ENCODE measurements around the gene NETO1. TPM values are rescaled to one million over a fixed set of nuclear protein-coding genes. Genes with fewer than 3 reads are reported as not detected.

The NETO1 gene
- total and polyA plus RNA-seq, 2 experiments from 2014 or later, result 10.8 to 20.7 TPM

GRCh38 chr18:72783530-72783929 lies 84.3 kb downstream of the NETO1 start:
- no peaks in the 10 kb centered on the region for H3K4me1 ChIP-seq (ENCODE audit: insufficient read depth)

GRCh38 chr18:72774914-72775313 lies 92.9 kb downstream of the NETO1 start:
- H3K36me3 ChIP-seq (ENCODE audit: insufficient read depth), result no peaks in the 10 kb centered on the region; the same call in 1 of the 2 replicates
- Mint-ChIP-seq H3K4me3 (no peak overlapping the region), H3K4me1 (no peaks in the 10 kb centered on the region; the same call in 2 of the 3 replicates), H3K27me3 (ENCODE audit: insufficient read depth, low read depth, poor library complexity) (no peaks in the 10 kb centered on the region), H3K27ac (no peak overlapping the region; the same call in 1 of the 2 replicates), H3K9me3 (no peaks in the 10 kb centered on the region), H3K36me3 (ENCODE audit: low read depth) (peaks cover 6% of the 10 kb centered on the region; the same call in 1 of the 3 replicates)
- H3K27me3 ChIP-seq (ENCODE audit: insufficient read depth), result no peaks in the 10 kb centered on the region
- no peak overlapping the region for H2AFZ ChIP-seq
- H3K27ac ChIP-seq (ENCODE audit: low read depth), result no peak overlapping the region
- no peaks in the 10 kb centered on the region; the same call in 1 of the 2 replicates for H3K4me1 ChIP-seq (ENCODE audit: insufficient read depth)
- ATAC-seq (no peak), DNase-seq (ENCODE audit: low spot score) (no peak)
- no peak overlapping the region for H3K4me3 ChIP-seq
- H4K20me1 ChIP-seq (replicated peaks; ENCODE audit: insufficient read depth), result no peaks in the 10 kb centered on the region
- no peaks in the 10 kb centered on the region for H3K79me2 ChIP-seq (replicated peaks; ENCODE audit: insufficient read depth)
- H3F3A ChIP-seq (replicated peaks; ENCODE audit: low read depth), result no peaks in the 10 kb centered on the region
- no peaks in the 10 kb centered on the region for H3K9me2 ChIP-seq (ENCODE audit: insufficient read depth)
- H3K4me2 ChIP-seq, result no peak overlapping the region
- TF ChIP-seq EZH2phosphoT487 (IDR thresholded peaks at IDR 0.05; ENCODE audit: unreplicated experiment) (no peak), CREB1 (CRISPR knock-in tag; IDR thresholded peaks at IDR 0.05; ENCODE audit: low read depth) (no peak), STAT1 (IDR thresholded peaks at IDR 0.05; ENCODE audit: unreplicated experiment) (no peak), ZNF114 (CRISPR knock-in tag; IDR thresholded peaks at IDR 0.05) (no peak)

More at GRCh38 chr18:72783530-72783929, 84.3 kb downstream of the NETO1 start:
- ATAC-seq (no peak), DNase-seq (ENCODE audit: low spot score) (no peak)
- no peaks in the 10 kb centered on the region for H3K27me3 Mint-ChIP-seq (ENCODE audit: insufficient read depth, low read depth, poor library complexity)
- no peak overlapping the region for H3K4me3 ChIP-seq
- H3K4me3 Mint-ChIP-seq, result no peak overlapping the region
- H3K4me1 Mint-ChIP-seq, result no peaks in the 10 kb centered on the region
- no peaks in the 10 kb centered on the region for H3K9me3 Mint-ChIP-seq
- H3K9me2 ChIP-seq (ENCODE audit: insufficient read depth), result no peaks in the 10 kb centered on the region
- no peak overlapping the region for H3K27ac Mint-ChIP-seq
- no peaks in the 10 kb centered on the region for H4K20me1 ChIP-seq (replicated peaks; ENCODE audit: insufficient read depth)
- H3K79me2 ChIP-seq (replicated peaks; ENCODE audit: insufficient read depth), result no peaks in the 10 kb centered on the region
- H2AFZ ChIP-seq, result no peak overlapping the region
- no peak for TF ChIP-seq EZH2 (IDR thresholded peaks at IDR 0.05; ENCODE audit: low read depth, unreplicated experiment)
- TF ChIP-seq REST (IDR thresholded peaks at IDR 0.05; ENCODE audit: unreplicated experiment), result no peak
- no peak for TF ChIP-seq ZNF114 (CRISPR knock-in tag; IDR thresholded peaks at IDR 0.05)
- TF ChIP-seq POLR2AphosphoS5 (IDR thresholded peaks at IDR 0.05; ENCODE audit: low read depth), result no peak
- TF ChIP-seq STAT1 (IDR thresholded peaks at IDR 0.05; ENCODE audit: unreplicated experiment), result no peak
- no peak for TF ChIP-seq JUNB (IDR thresholded peaks at IDR 0.05; ENCODE audit: unreplicated experiment)
- TF ChIP-seq, protein P1, sequence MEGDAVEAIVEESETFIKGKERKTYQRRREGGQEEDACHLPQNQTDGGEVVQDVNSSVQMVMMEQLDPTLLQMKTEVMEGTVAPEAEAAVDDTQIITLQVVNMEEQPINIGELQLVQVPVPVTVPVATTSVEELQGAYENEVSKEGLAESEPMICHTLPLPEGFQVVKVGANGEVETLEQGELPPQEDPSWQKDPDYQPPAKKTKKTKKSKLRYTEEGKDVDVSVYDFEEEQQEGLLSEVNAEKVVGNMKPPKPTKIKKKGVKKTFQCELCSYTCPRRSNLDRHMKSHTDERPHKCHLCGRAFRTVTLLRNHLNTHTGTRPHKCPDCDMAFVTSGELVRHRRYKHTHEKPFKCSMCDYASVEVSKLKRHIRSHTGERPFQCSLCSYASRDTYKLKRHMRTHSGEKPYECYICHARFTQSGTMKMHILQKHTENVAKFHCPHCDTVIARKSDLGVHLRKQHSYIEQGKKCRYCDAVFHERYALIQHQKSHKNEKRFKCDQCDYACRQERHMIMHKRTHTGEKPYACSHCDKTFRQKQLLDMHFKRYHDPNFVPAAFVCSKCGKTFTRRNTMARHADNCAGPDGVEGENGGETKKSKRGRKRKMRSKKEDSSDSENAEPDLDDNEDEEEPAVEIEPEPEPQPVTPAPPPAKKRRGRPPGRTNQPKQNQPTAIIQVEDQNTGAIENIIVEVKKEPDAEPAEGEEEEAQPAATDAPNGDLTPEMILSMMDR (conservative IDR thresholded peaks at IDR 0.05; ENCODE audit: low read depth in 2 of 2), result no peak
- H3K27ac ChIP-seq (ENCODE audit: low read depth), result no peak overlapping the region
- H3K4me2 ChIP-seq, result no peak overlapping the region
- no peaks in the 10 kb centered on the region for H3F3A ChIP-seq (replicated peaks; ENCODE audit: low read depth)
- H3K36me3 Mint-ChIP-seq (ENCODE audit: low read depth), result peaks cover 15% of the 10 kb centered on the region; the same call in 2 of the 3 replicates
- no peaks in the 10 kb centered on the region for H3K27me3 ChIP-seq (ENCODE audit: insufficient read depth)
- H3K36me3 ChIP-seq (ENCODE audit: insufficient read depth), result no peaks in the 10 kb centered on the region

Data from GM23338 (cell line).